Endothelial cell (in vitro differentiated cells): ENCODE data around the gene FARSB. TPM values are rescaled to one million over a fixed set of nuclear protein-coding genes. Genes with fewer than 3 reads are reported as not detected.

ENCODE experiments used
- DNase-seq: peaks from one replicate; pipeline ENCODE4 v3.0.0; 2021; ENCODE audit warnings: low spot score
- H3K27ac Mint-ChIP-seq: one replicate; pipeline ENCODE4 v1.8.0; 2021; ENCODE audit warnings: mixed read lengths, inconsistent platforms; ENCODE audit not compliant: unreplicated experiment
- H3K27me3 Mint-ChIP-seq: one replicate; pipeline ENCODE4 v1.8.0; 2021; ENCODE audit warnings: mild to moderate bottlenecking, moderate library complexity, mixed read lengths, inconsistent platforms; ENCODE audit not compliant: unreplicated experiment
- H3K36me3 Mint-ChIP-seq: one replicate; pipeline ENCODE4 v1.8.0; 2021; ENCODE audit warnings: mild to moderate bottlenecking, low read depth, mixed read lengths, inconsistent platforms; ENCODE audit not compliant: unreplicated experiment
- H3K4me1 Mint-ChIP-seq: one replicate; pipeline ENCODE4 v1.8.0; 2021; ENCODE audit warnings: mild to moderate bottlenecking, mixed read lengths, inconsistent platforms; ENCODE audit not compliant: unreplicated experiment
- H3K4me3 Mint-ChIP-seq: one replicate; pipeline ENCODE4 v1.8.0; 2021; ENCODE audit warnings: mild to moderate bottlenecking, mixed read lengths, inconsistent platforms; ENCODE audit not compliant: unreplicated experiment
- H3K9me3 Mint-ChIP-seq: one replicate; pipeline ENCODE4 v1.8.0; 2021; ENCODE audit warnings: mixed read lengths, inconsistent platforms; ENCODE audit not compliant: unreplicated experiment
- total RNA-seq: library from RNA; stranded (reverse); fragmentation: NEBNext Ultra II Directional; extraction: Animal tissue kit (Norgen Biotek cat#: 25700); gene quantifications from one replicate; pipeline ENCODE4 v1.2.1, GENCODE V29; 2021; ENCODE audit not compliant: unreplicated experiment
- TF ChIP-seq, protein P1 (sequence below): fragments of 200-600 bp; sonication (generic); IDR thresholded peaks from one replicate; pipeline ENCODE4 v1.5.0; 2021; ENCODE audit warnings: antibody characterized with exemption; ENCODE audit not compliant: unreplicated experiment

Gene FARSB
- total RNA-seq, 1 donor from 2014 or later = 11.9 TPM

DNA sequence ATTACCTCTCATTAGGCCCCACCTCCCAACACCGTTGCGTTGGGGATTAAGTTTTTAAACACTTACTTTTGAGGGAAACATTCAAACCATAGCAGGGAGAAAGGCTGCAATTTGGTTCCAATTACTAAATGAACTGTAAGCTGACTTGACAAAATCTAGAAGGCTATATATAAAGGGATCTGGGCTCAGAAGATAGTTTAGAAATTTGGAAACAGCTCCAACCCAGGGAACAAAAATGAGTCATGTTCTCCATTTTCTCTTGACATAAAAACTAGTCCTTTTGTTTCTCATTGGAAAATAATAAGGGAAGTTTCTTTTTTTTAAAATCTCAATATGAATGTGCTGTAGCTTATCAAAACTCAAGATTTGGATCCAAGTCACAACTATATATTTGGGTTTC, 33.0 kb upstream of the FARSB start:
- H3K4me1 Mint-ChIP-seq = peaks cover 16% of the 10 kb centered on the region
- H3K9me3 Mint-ChIP-seq = no peaks in the 10 kb centered on the region
- no peak overlapping the region for H3K4me3 Mint-ChIP-seq
- no peak for DNase-seq
- peaks cover 1% of the 10 kb centered on the region for H3K27me3 Mint-ChIP-seq
- H3K27ac Mint-ChIP-seq = no peak overlapping the region
- TF ChIP-seq, protein P1, sequence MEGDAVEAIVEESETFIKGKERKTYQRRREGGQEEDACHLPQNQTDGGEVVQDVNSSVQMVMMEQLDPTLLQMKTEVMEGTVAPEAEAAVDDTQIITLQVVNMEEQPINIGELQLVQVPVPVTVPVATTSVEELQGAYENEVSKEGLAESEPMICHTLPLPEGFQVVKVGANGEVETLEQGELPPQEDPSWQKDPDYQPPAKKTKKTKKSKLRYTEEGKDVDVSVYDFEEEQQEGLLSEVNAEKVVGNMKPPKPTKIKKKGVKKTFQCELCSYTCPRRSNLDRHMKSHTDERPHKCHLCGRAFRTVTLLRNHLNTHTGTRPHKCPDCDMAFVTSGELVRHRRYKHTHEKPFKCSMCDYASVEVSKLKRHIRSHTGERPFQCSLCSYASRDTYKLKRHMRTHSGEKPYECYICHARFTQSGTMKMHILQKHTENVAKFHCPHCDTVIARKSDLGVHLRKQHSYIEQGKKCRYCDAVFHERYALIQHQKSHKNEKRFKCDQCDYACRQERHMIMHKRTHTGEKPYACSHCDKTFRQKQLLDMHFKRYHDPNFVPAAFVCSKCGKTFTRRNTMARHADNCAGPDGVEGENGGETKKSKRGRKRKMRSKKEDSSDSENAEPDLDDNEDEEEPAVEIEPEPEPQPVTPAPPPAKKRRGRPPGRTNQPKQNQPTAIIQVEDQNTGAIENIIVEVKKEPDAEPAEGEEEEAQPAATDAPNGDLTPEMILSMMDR = no peak
- H3K36me3 Mint-ChIP-seq = no peaks in the 10 kb centered on the region

DNA sequence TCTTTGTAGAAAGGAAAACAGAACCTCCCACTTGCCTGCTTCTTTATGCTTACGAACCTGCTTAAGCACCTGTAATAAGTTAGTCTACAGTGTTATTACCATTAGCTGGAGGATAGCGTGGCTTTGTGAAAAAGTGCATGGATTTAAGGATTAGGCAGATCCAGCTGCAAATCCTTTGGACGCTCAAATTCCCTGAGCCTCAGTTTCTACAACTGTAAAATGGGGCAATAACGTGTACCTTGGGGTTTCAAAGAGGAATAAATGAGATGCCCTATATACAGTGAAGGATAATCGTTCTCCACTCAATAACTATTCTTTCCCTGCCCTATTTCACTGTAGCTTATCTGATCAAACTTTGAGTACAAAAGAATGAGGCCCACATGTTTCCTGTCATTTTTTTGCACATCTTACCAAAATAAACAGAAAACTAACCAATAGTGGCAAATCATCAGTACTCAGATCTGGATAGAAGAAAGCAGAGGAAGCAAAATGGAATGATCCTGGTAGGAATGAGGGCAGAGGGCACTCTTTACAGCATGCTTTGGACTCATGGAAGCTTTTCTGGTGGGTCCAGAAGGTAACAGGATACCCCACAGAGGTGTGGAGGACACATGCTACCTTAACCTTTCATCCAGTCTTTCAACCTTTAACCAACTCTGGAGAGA, 30.3 kb upstream of the FARSB start:
- Mint-ChIP-seq H3K4me3 (no peak overlapping the region), H3K36me3 (no peaks in the 10 kb centered on the region), H3K27me3 (peaks cover 1% of the 10 kb centered on the region), H3K9me3 (no peaks in the 10 kb centered on the region), H3K27ac (no peak overlapping the region), H3K4me1 (peaks cover 16% of the 10 kb centered on the region)
- TF ChIP-seq, protein P1 = no peak
- no peak for DNase-seq

DNA sequence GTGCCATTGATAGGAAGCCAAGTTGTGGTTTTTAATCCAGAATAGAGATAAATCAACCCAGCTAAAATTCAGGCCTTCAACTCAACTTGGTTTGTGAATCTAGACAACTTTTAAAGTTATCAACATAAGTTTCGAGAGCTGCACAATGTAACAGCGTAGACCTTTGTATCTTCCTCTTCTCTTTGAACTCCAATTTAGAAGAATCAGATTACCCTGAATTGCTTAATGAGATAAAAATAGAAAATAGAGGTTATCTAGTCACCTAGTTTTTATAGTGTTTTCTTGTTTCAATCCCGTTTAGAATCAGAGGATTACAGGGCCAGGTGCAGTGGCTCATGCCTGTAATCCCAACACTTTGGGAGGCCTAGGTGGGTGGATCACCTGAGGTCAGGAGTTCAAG, 27.9 kb upstream of the FARSB start:
- no peak for DNase-seq
- H3K4me3 Mint-ChIP-seq = no peak overlapping the region
- H3K27me3 Mint-ChIP-seq = peaks cover 1% of the 10 kb centered on the region
- H3K9me3 Mint-ChIP-seq = no peaks in the 10 kb centered on the region
- peaks cover 4% of the 10 kb centered on the region for H3K4me1 Mint-ChIP-seq
- TF ChIP-seq, protein P1 = no peak
- no peaks in the 10 kb centered on the region for H3K36me3 Mint-ChIP-seq
- no peak overlapping the region for H3K27ac Mint-ChIP-seq

DNA sequence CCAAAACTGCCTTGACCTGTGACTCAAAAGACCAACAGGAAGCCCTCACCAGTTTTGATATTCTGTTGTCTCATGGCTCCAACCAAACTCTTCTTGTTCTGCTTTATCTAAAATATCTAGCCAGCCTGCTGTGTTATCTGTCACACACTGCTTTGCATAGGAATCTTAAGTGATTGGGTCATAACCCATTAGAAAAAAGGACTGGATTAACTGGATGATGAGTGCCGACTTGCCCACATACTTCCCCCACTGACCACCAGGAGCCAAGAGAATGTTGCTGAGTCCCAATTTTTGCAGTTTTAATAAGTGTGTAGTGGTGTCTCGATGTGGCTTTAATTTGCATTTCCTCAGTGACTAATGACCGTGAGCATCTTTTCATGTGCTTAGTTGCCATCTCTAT, 22.1 kb upstream of the FARSB start:
- Mint-ChIP-seq H3K27ac (no peak overlapping the region), H3K27me3 (no peaks in the 10 kb centered on the region), H3K4me1 (no peaks in the 10 kb centered on the region)

DNA sequence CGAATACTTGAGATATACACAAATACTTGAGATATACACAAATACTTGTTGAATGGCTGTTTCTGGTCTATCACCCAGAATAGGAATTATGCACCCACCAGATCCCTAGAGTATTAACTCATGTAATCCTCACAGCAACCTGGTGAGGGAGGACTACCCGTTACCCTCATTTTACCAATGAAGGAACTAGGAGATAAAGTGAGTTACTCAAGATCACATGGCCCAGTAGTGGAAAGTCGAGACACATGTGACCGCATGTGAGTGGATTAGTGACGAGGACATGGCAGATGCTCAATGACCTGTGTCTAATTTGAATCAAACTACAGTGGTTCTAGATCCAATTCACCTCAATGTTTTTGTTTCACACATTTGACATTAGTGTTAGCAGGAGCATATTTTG, 18.0 kb upstream of the FARSB start:
- no peak for DNase-seq
- Mint-ChIP-seq H3K36me3 (no peaks in the 10 kb centered on the region), H3K9me3 (no peaks in the 10 kb centered on the region), H3K4me3 (no peak overlapping the region), H3K27me3 (peaks cover 6% of the 10 kb centered on the region), H3K27ac (no peak overlapping the region), H3K4me1 (peaks cover 6% of the 10 kb centered on the region)
- TF ChIP-seq, protein P1 = no peak

More for the DNA sequence above, 22.1 kb upstream of the FARSB start:
- H3K36me3 Mint-ChIP-seq = no peaks in the 10 kb centered on the region
- H3K9me3 Mint-ChIP-seq = no peaks in the 10 kb centered on the region
- no peak overlapping the region for H3K4me3 Mint-ChIP-seq
- TF ChIP-seq, protein P1 = peak; percentile 24
- no peak for DNase-seq
